SU-DHL-6 (cell line): Measurements from ENCODE around the gene LMNA.

Experiments
- H2AFZ ChIP-seq: fragments of 200-600 bp; sonication (generic); 2 replicates; pipeline ENCODE4 v1.6.1; 2014; ENCODE audit warnings: low read depth, mild to moderate bottlenecking, moderate library complexity, mixed read lengths, antibody characterized with exemption, low read length; ENCODE audit not compliant: severe bottlenecking
- H3F3A ChIP-seq: fragments of 200-600 bp; shearing (Covaris generic); 2 replicates; pipeline ENCODE4 v1.6.0; 2016; ENCODE audit warnings: antibody characterized with exemption, mild to moderate bottlenecking; ENCODE audit not compliant: insufficient read depth
- H3K27ac ChIP-seq: fragments of 200-600 bp; sonication (generic); 2 replicates; pipeline ENCODE4 v1.5.1; 2016; ENCODE audit warnings: low read depth, mild to moderate bottlenecking, low read length, moderate library complexity, mixed read lengths
- H3K27me3 ChIP-seq: fragments of 200-600 bp; sonication (generic), shearing (Covaris generic); 2 replicates; pipeline ENCODE4 v1.6.0; 2014; ENCODE audit warnings: mild to moderate bottlenecking, low read length
- H3K36me3 ChIP-seq: fragments of 200-600 bp; sonication (generic); 2 replicates; pipeline ENCODE4 v1.6.1; 2014; ENCODE audit warnings: mild to moderate bottlenecking, low read length, mixed read lengths
- H3K4me2 ChIP-seq: fragments of 300-600, 200-600 bp; shearing (Covaris generic), sonication (generic); 2 replicates; pipeline ENCODE4 v1.6.0; 2014; ENCODE audit warnings: low read length, low read depth, mild to moderate bottlenecking; ENCODE audit not compliant: poor library complexity, severe bottlenecking
- H3K4me3 ChIP-seq: fragments of 200-600 bp; sonication (generic); 2 replicates; pipeline ENCODE4 v1.5.1; 2014; ENCODE audit warnings: antibody characterized with exemption, low read length, mild to moderate bottlenecking, mixed read lengths; ENCODE audit not compliant: insufficient read depth, poor library complexity, severe bottlenecking
- H3K79me2 ChIP-seq: fragments of 200-600 bp; sonication (generic); 2 replicates; pipeline ENCODE4 v1.6.1; 2014; ENCODE audit warnings: mild to moderate bottlenecking, low read length, moderate library complexity; ENCODE audit not compliant: insufficient read depth
- H3K9ac ChIP-seq: fragments of 200-600 bp; sonication (generic); 2 replicates; pipeline ENCODE4 v1.7.0; 2014; ENCODE audit warnings: mild to moderate bottlenecking, low read length
- H3K9me2 ChIP-seq: fragments of 200-600 bp; sonication (generic); replicated peaks from 2 replicates; pipeline ENCODE4 v1.6.1; 2014; ENCODE audit warnings: low read length; ENCODE audit not compliant: insufficient read depth
- H3K9me3 ChIP-seq: fragments of 200-600 bp; sonication (generic); 2 replicates; pipeline ENCODE4 v1.6.1; 2014; ENCODE audit warnings: low read length, mixed read lengths; ENCODE audit not compliant: insufficient read depth
- H4K20me1 ChIP-seq: fragments of 200-600 bp; sonication (generic); 2 replicates; pipeline ENCODE4 v1.6.1; 2014; ENCODE audit warnings: low read depth, mild to moderate bottlenecking, antibody characterized with exemption, low read length, moderate library complexity, mixed read lengths
- EZH2phosphoT487 ChIP-seq: fragments of 200-600 bp; sonication (generic), shearing (Covaris generic); conservative IDR thresholded peaks from 2 replicates; pipeline ENCODE4 v1.6.1; 2018; ENCODE audit warnings: mild to moderate bottlenecking, antibody characterized with exemption, low read length, moderate library complexity, mixed read lengths
- TF ChIP-seq, protein P1 (sequence below): fragments of 200-600 bp; sonication (generic); IDR thresholded peaks from one replicate; pipeline ENCODE4 v1.5.1; 2017; ENCODE audit warnings: antibody characterized with exemption, mild to moderate bottlenecking, low read length, moderate library complexity; ENCODE audit not compliant: insufficient read depth, poor library complexity, severe bottlenecking

Gene LMNA

DNA sequence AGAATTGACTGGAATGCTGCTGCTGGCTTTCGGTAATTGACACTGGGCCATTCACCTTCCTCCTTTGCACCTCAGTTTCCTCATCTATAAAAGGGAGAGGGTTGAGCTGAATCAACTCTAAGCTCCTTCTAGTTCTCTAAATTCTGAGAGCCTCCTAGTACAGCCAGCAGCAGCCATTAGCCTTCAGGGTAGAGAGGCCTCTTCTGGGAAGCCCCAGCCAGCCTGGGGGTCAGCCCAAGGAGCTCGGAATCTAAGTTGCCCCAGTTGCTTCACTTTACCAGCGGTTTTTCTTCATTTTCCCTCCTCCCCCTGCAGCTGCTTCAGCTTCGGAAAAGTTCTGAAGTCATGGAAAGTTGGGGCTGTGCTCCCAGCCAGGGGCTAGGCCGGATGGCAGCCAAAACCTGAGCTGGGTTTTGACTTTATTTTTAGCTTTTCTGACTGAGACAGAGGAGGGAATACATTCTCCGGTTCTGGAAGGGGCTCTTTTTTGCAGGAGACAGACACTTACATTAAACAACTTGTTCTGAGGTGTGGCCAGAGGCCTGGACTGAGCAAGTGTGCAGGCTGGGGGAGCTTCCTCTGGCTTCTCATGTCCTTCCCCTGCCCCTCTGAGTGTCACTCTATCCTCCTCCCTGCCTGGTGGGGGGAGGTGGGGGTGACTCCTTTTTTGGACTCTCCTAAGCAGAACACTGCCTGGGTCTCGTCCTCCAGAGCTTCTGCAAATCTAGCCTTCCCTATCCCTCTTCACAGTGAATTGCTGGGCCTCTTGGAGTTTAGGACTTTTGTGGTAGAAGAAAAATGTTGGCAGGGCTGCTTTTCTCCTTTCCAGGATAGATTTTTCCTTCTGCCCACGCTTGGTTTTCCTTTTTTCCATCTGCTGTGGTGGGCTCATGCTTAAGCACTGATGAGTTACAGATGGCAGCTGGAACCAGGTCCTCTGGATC, 14.4 kb downstream of the LMNA start:
- Histone ChIP-seq H3K9ac (no peak overlapping the region), H3K36me3 (no peaks in the 10 kb centered on the region), H3K9me2 (no peaks in the 10 kb centered on the region), H3F3A (no peaks in the 10 kb centered on the region), H3K4me3 (no peak overlapping the region), H3K79me2 (no peaks in the 10 kb centered on the region), H4K20me1 (no peaks in the 10 kb centered on the region), H3K4me2 (no peak overlapping the region), H3K9me3 (no peaks in the 10 kb centered on the region), H2AFZ (no peak overlapping the region), H3K27me3 (no peaks in the 10 kb centered on the region), H3K27ac (no peak overlapping the region)
- TF ChIP-seq, protein P1, sequence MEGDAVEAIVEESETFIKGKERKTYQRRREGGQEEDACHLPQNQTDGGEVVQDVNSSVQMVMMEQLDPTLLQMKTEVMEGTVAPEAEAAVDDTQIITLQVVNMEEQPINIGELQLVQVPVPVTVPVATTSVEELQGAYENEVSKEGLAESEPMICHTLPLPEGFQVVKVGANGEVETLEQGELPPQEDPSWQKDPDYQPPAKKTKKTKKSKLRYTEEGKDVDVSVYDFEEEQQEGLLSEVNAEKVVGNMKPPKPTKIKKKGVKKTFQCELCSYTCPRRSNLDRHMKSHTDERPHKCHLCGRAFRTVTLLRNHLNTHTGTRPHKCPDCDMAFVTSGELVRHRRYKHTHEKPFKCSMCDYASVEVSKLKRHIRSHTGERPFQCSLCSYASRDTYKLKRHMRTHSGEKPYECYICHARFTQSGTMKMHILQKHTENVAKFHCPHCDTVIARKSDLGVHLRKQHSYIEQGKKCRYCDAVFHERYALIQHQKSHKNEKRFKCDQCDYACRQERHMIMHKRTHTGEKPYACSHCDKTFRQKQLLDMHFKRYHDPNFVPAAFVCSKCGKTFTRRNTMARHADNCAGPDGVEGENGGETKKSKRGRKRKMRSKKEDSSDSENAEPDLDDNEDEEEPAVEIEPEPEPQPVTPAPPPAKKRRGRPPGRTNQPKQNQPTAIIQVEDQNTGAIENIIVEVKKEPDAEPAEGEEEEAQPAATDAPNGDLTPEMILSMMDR = no peak
- no peak for TF ChIP-seq EZH2phosphoT487

DNA sequence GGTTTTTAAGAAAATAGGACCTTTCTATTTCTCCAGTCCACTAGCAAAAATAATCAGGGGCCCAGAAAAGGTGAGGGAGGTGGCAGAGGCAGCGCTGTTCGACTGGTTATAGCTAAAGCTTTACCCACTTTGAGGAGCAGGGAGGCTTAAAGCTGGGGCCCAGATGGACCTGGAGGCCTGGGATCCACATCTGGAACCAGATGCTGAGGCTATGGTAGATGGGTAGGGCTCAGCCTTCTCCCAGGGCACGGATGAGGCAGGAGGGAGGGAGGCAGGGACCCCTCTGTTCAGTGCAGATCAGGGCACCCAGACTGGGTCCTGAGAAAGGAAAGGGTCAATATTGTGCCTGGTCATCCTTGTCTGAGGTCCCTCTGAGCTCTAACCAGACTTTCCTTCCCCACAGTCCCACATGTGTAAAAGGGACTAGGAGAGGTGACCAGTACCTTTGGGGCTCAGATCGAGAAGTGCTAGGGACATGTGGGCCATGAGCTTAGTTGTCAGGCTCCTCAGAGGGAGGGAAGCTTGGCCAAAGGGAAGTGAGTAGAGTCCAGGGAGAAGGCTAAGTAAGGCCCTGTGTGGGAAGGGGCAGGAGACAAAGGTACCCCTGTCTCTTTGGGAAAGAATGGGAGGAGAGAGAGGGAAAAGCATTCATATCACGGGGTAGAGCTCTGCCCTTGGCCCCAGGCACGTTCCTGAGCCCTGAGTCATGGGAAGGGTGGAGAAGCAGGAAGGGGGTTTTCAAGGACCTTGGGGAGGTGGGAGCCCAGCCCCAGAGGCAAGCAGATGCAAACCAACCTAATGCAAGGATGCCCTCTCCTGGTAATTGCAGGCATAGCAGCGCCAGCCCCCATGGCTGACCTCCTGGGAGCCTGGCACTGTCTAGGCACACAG, 15.4 kb downstream of the LMNA start:
- Histone ChIP-seq H3K9ac (no peak overlapping the region), H4K20me1 (no peaks in the 10 kb centered on the region), H3K4me2 (no peak overlapping the region), H3K27ac (no peak overlapping the region), H2AFZ (no peak overlapping the region), H3K4me3 (no peak overlapping the region), H3K79me2 (no peaks in the 10 kb centered on the region), H3K9me2 (no peaks in the 10 kb centered on the region), H3K36me3 (no peaks in the 10 kb centered on the region), H3K9me3 (no peaks in the 10 kb centered on the region), H3F3A (no peaks in the 10 kb centered on the region), H3K27me3 (no peaks in the 10 kb centered on the region)
- TF ChIP-seq EZH2phosphoT487 = no peak
- TF ChIP-seq, protein P1 = peak; percentile 81

DNA sequence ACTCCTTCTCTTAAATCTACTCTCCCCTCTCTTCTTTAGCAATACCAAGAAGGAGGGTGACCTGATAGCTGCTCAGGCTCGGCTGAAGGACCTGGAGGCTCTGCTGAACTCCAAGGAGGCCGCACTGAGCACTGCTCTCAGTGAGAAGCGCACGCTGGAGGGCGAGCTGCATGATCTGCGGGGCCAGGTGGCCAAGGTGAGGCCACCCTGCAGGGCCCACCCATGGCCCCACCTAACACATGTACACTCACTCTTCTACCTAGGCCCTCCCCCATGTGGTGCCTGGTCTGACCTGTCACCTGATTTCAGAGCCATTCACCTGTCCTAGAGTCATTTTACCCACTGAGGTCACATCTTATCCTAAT, 16.0 kb downstream of the LMNA start:
- TF ChIP-seq, protein P1 = no peak
- TF ChIP-seq EZH2phosphoT487 = no peak
- Histone ChIP-seq H3K27ac (no peak overlapping the region), H3K9me3 (no peaks in the 10 kb centered on the region), H3K79me2 (no peaks in the 10 kb centered on the region), H3K4me2 (no peak overlapping the region), H4K20me1 (no peaks in the 10 kb centered on the region), H3F3A (no peaks in the 10 kb centered on the region), H3K9me2 (no peaks in the 10 kb centered on the region), H3K36me3 (no peaks in the 10 kb centered on the region), H3K27me3 (no peaks in the 10 kb centered on the region), H3K4me3 (no peak overlapping the region), H2AFZ (no peak overlapping the region), H3K9ac (no peak overlapping the region)
